IgD-negative memory B cell (primary cell): Measurements from ENCODE around the gene TXNIP. TPM values are rescaled to one million over a fixed set of nuclear protein-coding genes. Genes with fewer than 3 reads are reported as not detected.
A peak's percentile ranks its signal among the peaks of the same experiment; 100 is the strongest.

Source experiments
- H3K27ac Mint-ChIP-seq, 3 donors: one replicate each; pipeline ENCODE4 v1.8.0; 2020 to 2022; ENCODE audit warnings: mild to moderate bottlenecking in 3 of 3, mixed read lengths in 3 of 3, moderate library complexity in 1 of 3
- H3K27me3 Mint-ChIP-seq: one replicate; pipeline ENCODE4 v1.8.0; 2021; ENCODE audit warnings: mixed read lengths
- H3K36me3 Mint-ChIP-seq: one replicate; pipeline ENCODE4 v1.8.0; 2020; ENCODE audit warnings: mild to moderate bottlenecking, mixed read lengths
- H3K4me1 Mint-ChIP-seq, 3 donors: one replicate each; pipeline ENCODE4 v1.8.0; 2020 to 2022; ENCODE audit warnings: mixed read lengths in 3 of 3, mild to moderate bottlenecking in 1 of 3
- H3K4me3 Mint-ChIP-seq, 4 donors: one replicate each; pipeline ENCODE4 v1.8.0; 2020 to 2022; ENCODE audit warnings: mild to moderate bottlenecking in 4 of 4, mixed read lengths in 4 of 4, moderate library complexity in 3 of 4
- H3K9me3 Mint-ChIP-seq, 3 donors: one replicate each; pipeline ENCODE4 v1.8.0; 2020 to 2021; ENCODE audit warnings: mixed read lengths in 3 of 3, mild to moderate bottlenecking in 1 of 3
- polyA plus RNA-seq: library from polyadenylated mRNA; unstranded; fragments of 300-500 nt; fragmentation: Illumina TruSeq; gene quantifications from one replicate; pipeline ENCODE4 v1.2.3, GENCODE V29; 2021

TXNIP gene
- polyA plus RNA-seq, 1 donor from 2014 or later = 3,579 TPM

DNA sequence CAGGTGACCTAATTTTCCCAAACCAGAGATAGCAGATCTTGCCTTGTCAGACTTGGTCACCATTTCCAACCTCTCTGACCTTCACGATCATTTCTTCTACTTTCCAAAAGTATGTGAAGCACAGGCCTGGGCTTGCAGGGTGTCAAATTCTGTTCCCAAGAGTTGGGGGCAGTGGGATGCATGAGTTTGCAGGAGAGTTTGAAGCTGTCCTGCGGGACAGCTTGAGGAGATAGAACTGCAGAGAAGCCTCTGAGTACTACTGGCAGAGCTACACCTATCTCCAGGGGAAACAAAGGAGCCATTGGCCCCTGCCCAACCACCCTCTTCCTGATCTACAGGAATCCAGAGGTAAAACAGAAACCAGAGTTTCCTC, 11.3 kb downstream of the TXNIP start:
- no peaks in the 10 kb centered on the region for H3K27me3 Mint-ChIP-seq
- H3K9me3 Mint-ChIP-seq = no peaks in the 10 kb centered on the region
- no peaks in the 10 kb centered on the region for H3K36me3 Mint-ChIP-seq
- peaks cover 36 to 61% (median 48%) of the 10 kb centered on the region in 3 donors for H3K4me1 Mint-ChIP-seq
- H3K4me3 Mint-ChIP-seq = peak overlapping the region; percentile 64 to 89 (median 82)
- peak overlapping the region; percentile 89 to 95 (median 91) for H3K27ac Mint-ChIP-seq

DNA sequence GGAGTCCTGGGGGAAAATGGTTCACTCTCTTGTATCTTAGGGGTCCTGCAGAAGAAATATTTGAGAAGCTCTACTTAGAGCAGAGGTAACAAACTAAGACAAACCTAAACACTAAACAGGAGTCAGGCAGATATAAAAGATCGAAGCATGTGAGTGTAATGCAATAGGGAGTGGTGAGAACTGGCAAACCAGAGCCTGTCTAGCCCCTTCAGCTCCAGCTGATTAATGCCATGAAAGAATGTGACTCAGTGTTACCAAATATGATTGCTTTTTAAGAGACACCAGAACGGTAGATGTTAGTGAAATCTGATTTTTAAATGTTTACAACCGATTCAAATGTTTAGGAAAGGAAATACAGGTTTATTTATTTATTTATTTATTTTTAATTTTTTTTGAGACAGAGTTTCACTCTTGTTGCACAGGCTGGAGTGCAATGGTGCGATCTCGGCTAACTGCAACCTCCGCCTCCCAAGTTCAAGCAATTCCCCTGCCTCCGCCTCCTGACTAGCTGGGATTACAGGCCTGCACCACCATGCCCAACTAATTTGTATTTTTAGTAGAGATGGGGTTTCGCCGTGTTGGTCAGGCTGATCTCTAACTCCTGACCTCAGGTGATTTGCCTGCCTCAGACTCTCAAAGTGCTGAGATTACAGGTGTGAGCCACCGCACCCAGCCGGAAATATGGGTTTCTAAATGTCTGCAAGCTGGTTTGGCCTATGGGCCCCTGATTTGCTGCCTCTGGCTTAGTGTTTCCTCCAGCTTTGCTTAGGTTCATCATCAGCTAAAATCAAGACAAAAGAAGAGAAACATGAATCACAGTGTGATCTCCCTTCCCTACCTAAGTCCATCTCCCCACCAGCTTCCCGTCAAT, 12.2 kb downstream of the TXNIP start:
- H3K9me3 Mint-ChIP-seq = no peaks in the 10 kb centered on the region
- H3K4me3 Mint-ChIP-seq = peak overlapping the region; percentile 64 to 89 (median 82)
- peak overlapping the region; percentile 89 to 95 (median 91) for H3K27ac Mint-ChIP-seq
- H3K36me3 Mint-ChIP-seq = no peaks in the 10 kb centered on the region
- no peaks in the 10 kb centered on the region for H3K27me3 Mint-ChIP-seq
- peaks cover 35 to 59% (median 46%) of the 10 kb centered on the region in 3 donors for H3K4me1 Mint-ChIP-seq

DNA sequence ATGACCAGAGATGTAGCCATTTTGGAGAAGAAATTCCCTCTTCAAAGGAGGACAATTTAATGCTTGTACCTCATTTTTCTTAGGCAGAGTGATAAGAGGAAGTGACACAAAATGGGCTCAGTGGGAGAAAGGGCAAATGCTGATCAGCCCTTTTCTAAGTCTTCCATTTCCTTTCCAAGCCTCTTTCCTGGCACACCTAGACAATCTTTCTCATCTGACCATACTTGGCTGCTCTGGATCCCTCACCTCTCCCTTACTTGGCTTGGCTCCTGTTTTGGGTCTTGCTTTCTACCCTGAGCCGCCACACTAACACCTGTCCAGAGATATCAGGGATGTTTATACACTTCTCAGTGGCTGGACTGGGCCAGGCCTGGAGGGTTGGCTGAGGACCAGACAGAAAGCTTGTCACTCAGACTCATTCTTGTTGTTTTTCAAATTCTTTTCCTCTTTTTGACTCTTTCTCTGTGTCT, 13.1 kb downstream of the TXNIP start:
- Mint-ChIP-seq H3K4me3 (peak overlapping the region in 3 of 4 donors; percentile 6 to 43 (median 16)), H3K36me3 (no peaks in the 10 kb centered on the region), H3K27ac (peak overlapping the region; percentile 36 to 80 (median 65)), H3K27me3 (no peaks in the 10 kb centered on the region), H3K9me3 (no peaks in the 10 kb centered on the region), H3K4me1 (peaks cover 28 to 53% (median 39%) of the 10 kb centered on the region in 3 donors)

DNA sequence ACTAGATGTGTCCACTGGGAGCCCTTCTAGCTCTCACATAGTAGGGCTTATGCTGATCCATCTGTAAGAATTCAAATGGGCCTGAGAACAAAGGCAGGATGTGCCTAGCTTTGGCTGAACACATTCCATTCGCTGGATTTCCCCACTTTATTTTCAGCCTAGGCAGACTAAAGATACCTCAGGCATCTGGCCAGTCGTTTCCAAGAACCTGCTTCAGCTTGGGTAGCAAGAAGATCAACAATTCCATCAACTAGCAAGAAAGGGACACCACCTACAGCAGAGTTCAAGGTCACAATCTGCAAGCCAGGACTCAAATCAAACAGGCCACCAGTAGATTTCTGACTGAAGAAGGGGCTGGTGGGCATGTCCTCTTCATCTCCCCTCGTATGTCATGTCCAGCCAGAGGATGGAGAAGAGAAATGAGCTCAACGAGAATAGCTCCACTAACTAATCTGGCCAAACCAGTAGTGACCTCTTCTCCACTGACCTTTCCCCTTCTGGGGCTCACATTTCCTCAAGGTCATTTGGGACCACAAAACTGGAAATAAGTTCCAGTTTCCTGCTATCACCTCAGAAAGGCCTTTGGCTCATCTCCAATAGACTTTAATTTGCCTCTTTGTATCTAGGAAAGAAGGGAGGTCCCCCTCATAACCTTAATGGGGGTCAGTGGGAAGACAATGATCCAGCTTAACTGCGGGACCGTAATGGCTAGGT, 14.2 kb downstream of the TXNIP start:
- H3K4me1 Mint-ChIP-seq = peaks cover 28 to 46% (median 33%) of the 10 kb centered on the region in 3 donors
- H3K9me3 Mint-ChIP-seq = no peaks in the 10 kb centered on the region
- peak overlapping the region in 3 of 4 donors; percentile 27 to 38 (median 31) for H3K4me3 Mint-ChIP-seq
- no peaks in the 10 kb centered on the region for H3K36me3 Mint-ChIP-seq
- no peaks in the 10 kb centered on the region for H3K27me3 Mint-ChIP-seq
- H3K27ac Mint-ChIP-seq = peak overlapping the region in 1 of 3 donors; percentile 15

DNA sequence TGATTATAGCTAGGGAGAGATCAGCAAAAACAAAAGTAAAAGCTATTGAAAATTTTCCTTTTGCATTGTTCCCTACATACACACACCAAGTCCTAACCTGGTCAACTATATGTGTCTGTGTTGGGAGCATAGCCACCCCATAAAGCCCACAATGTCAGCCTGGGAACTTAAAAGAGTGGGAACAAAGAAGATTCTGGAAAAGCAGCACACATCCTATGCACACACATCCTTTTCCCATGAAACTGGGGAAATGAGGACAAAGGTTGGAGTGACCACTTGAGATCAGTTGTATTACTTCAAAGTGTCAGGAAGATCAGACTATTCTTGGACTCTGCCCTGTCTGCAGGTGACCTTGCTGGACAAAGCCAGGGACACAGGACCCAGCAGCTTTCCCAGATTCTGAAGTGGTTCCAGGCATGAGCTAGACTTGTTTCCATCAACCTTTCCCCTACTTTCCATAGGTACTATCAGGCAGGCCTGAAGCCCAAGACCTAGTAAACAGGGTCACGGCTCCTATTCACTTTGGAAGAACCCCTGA, 15.9 kb downstream of the TXNIP start:
- Mint-ChIP-seq H3K9me3 (no peaks in the 10 kb centered on the region), H3K4me1 (peaks cover 26 to 37% (median 26%) of the 10 kb centered on the region in 3 donors), H3K27ac (no peak overlapping the region), H3K36me3 (no peaks in the 10 kb centered on the region), H3K4me3 (no peak overlapping the region), H3K27me3 (no peaks in the 10 kb centered on the region)

DNA sequence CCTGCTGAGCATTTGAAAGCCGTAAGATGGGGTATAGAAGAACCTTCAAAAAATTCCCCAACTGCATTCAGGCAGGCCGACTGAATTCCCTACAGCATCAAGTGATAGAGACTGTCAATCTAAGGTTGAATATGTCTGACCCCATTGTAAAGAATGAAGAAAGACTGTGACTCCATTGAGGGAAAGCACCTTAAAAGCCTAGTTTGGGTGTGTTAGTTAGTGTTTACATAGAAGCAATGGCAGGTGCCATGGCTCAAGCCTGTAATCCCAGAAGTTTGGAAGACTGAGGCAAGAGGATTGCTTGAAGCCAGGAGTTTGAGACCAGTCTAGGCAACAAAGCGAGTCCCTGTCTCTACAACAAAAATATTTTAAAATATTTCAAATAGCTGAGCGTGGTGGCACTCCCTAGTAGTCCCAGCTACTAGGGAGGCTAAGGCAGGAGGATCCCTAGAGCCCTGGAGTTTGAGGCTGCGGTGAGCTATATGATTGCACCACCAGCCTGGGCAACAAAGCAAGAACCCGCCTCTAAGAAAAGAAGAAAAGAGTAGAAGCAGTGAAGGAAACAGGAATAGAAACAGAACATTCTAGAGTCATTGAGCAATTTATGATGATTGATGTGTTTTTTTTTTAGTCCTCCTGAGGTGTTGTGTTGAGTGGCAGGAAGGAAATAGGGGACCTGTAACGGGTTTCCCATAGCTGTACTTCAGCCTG, 16.5 kb downstream of the TXNIP start:
- H3K4me3 Mint-ChIP-seq = no peak overlapping the region
- H3K9me3 Mint-ChIP-seq = no peaks in the 10 kb centered on the region
- no peak overlapping the region for H3K27ac Mint-ChIP-seq
- H3K27me3 Mint-ChIP-seq = no peaks in the 10 kb centered on the region
- peaks cover 20 to 31% (median 21%) of the 10 kb centered on the region in 3 donors for H3K4me1 Mint-ChIP-seq
- no peaks in the 10 kb centered on the region for H3K36me3 Mint-ChIP-seq

DNA sequence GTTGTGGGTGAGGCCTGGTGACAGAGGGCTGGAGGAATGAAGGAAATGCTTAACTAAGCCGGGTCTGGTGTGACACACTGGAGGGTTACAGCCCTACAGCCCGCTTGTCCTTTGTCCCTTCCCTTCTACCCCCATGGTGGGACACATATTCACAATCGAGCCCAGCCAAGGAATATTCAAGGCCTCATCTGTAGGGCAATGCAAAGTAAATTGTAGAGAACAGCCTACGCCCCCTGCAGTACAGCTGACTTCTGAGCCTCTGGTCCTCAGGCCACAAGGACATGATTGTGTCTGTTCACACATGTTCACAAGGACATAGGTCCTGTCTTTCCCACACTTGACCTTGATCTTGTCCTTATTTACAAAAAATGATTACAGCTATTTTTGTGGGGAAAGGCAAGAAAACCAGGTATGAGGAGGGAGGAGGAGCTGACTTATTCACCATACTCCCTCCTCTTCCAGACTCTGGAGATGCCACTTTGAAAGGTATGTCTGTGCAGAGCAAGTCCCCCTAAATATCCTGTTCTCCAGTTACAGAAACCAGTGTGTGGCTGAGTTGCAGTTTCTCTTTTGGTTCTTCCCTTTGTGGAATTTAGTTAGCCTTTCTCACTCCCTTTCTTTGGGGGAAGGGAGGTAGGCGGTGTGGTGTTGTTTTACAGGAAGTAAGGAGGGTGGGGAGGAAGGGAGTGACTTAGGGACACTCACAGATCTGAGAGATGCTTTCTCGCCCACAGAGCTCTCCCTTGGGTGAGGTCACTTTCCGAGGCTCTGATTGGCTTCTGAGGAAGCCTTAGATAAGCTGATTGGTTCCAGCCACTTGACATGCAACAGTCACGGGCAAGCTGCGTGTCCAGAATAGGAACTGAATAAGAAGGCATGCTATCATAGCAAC, 17.3 kb downstream of the TXNIP start:
- Mint-ChIP-seq H3K27me3 (no peaks in the 10 kb centered on the region), H3K27ac (no peak overlapping the region), H3K36me3 (no peaks in the 10 kb centered on the region), H3K4me3 (no peak overlapping the region), H3K9me3 (no peaks in the 10 kb centered on the region), H3K4me1 (peaks cover 13 to 25% (median 15%) of the 10 kb centered on the region in 3 donors)

DNA sequence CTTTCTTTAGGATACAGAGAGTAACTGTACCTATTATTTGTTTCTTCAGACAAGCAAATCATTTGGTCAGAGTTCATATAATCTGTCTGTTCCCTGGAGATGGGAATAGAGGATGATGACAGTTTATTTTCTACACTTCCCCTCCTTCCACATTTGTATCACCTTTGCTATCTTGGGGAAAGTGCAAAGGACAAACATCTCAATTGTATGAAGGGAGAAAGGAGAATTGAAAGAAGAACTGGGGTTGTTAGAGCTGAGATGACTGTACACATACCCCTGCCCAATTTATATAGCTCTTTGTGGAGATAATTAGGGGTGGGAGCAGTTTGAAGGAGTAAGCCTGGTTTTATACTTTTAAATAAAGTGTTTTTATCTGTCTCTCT, 17.9 kb downstream of the TXNIP start:
- peaks cover 7 to 20% (median 10%) of the 10 kb centered on the region in 3 donors for H3K4me1 Mint-ChIP-seq
- H3K4me3 Mint-ChIP-seq = no peak overlapping the region
- H3K27ac Mint-ChIP-seq = no peak overlapping the region
- H3K27me3 Mint-ChIP-seq = no peaks in the 10 kb centered on the region
- H3K9me3 Mint-ChIP-seq = no peaks in the 10 kb centered on the region
- no peaks in the 10 kb centered on the region for H3K36me3 Mint-ChIP-seq

DNA sequence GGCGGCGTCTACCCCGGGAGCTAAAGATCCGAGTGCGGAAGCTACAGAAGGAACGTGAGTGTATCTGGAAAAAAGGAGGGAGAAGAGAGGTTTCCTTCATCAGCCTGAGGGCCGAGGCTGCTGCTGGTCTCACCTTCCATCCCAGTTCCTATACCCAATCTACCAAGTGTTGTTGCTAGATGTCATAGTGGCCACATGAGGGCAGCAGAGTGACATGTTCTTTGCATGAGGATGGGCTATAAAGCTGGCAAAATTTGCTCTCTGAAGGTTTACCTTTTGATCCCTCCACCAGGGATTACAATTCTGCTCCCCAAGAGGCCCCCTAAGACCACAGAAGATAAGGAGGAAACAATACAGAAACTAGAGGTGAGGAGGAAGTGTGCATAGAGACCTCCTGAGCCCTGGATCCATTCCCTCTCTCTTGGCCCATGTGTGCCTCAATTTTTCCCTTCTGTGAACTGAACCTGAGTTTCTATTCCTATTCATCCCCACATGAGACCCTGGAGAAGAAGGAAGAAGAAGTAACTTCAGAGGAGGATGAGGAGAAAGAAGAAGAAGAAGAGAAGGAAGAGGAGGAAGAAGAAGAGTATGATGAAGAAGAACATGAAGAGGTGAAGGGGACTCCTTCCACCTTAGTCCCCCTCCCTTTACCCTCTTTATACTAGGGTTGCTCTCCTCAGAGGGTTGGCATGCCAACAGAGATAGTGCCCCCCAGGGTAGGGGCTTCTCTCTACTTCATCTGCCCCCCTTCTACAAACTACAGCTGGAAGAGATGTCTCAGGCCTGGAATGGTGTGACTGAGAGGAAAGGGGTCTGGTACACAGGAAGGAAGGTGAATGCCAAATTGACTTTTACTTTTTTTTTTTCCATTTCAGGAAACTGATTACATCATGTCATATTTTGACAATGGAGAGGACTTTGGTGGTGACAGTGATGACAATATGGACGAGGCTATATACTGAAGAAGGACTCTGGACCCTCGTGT, 18.6 kb downstream of the TXNIP start:
- H3K27me3 Mint-ChIP-seq = no peaks in the 10 kb centered on the region
- H3K27ac Mint-ChIP-seq = no peak overlapping the region
- no peaks in the 10 kb centered on the region for H3K9me3 Mint-ChIP-seq
- H3K36me3 Mint-ChIP-seq = no peaks in the 10 kb centered on the region
- H3K4me3 Mint-ChIP-seq = no peak overlapping the region
- H3K4me1 Mint-ChIP-seq = peaks cover 0 to 16% (median 6%) of the 10 kb centered on the region in 3 donors

DNA sequence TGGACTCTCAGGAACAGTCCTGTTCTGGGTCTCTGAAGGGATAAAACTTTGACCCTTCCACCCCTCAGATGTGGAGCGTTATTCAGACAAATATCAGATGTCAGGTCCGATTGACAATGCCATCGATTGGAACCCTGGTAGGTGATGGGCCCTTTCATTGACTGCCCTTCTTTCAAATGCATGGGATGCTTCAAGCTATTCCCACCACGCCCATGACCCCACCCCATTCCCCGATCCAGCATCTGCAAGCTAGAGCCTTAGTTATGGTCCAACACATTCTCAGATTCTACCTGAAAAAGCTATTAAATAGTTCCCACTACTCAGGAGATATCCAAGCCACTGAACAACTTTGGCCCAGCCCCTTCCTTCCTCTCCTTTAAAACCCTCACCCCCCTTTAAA, 19.4 kb downstream of the TXNIP start:
- Mint-ChIP-seq H3K4me3 (peak overlapping the region in 1 of 4 donors; percentile 34), H3K27me3 (no peaks in the 10 kb centered on the region), H3K36me3 (no peaks in the 10 kb centered on the region), H3K4me1 (peaks cover 0 to 10% (median 4%) of the 10 kb centered on the region in 3 donors), H3K27ac (peak overlapping the region in 1 of 3 donors; percentile 37), H3K9me3 (no peaks in the 10 kb centered on the region)

DNA sequence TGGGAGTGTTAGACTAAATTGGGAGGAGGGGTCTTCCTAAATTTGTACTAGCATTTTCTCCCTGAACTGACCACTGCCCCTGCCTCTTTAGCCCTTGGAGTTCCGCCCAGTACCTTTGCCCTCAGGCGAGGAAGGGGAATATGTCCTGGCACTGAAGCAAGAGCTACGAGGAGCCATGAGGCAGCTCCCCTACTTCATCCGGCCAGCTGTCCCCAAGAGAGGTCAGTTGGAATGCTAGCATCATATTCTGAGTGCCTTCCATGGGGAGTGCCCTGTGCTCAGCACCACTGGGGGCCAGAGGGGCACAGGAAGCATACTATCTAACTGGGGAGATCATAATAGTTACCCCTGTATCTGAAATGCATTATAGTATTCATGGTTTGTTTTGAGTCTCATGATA, 21.2 kb downstream of the TXNIP start:
- no peaks in the 10 kb centered on the region for H3K27me3 Mint-ChIP-seq
- H3K4me1 Mint-ChIP-seq = peaks cover 0 to 4% (median 3%) of the 10 kb centered on the region in 3 donors
- peak overlapping the region in 1 of 4 donors; percentile 55 for H3K4me3 Mint-ChIP-seq

DNA sequence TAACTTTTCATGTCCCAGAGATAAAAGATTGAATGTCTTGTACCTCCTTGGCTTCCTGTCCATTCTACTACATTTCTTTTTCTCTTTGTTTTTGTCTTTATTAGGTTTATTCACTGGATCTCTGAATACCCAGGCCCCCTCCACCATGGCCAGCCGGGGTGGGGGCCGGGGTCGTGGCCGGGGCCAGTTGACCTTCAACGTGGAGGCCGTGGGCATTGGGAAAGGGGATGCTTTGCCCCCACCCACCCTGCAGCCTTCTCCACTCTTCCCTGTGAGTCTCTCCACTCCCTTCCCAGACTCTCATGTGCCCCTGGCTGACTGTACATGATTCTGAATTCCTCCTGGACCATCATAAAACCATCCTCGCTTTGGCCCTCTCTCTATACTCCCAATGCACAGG, 21.7 kb downstream of the TXNIP start:
- no peaks in the 10 kb centered on the region for H3K36me3 Mint-ChIP-seq
- H3K4me3 Mint-ChIP-seq = no peak overlapping the region
- no peaks in the 10 kb centered on the region for H3K9me3 Mint-ChIP-seq
- H3K27ac Mint-ChIP-seq = no peak overlapping the region
- H3K4me1 Mint-ChIP-seq = peaks cover 0 to 6% (median 3%) of the 10 kb centered on the region in 3 donors
- H3K27me3 Mint-ChIP-seq = no peaks in the 10 kb centered on the region

More for the DNA sequence above, 21.2 kb downstream of the TXNIP start:
- H3K36me3 Mint-ChIP-seq = no peaks in the 10 kb centered on the region
- H3K27ac Mint-ChIP-seq = no peak overlapping the region
- no peaks in the 10 kb centered on the region for H3K9me3 Mint-ChIP-seq

DNA sequence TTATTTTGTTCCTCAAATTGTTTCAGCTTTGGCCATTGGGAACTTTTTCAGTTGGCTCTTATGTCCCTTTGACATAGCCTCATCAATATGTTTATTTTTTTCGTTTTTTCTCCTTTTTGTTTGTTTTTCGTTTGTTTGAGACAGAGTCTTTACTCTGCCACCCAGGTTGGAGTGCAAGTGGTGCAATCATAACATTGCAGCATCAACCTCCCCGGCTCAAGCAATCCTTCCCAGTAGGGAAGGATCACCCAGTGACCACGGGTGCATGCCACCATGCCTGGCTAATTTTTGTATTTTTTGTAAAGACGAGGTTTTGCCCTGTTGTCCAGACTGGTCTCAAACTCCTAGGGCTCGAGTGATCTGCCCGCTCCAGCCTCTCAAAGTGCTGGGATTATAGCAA, 23.8 kb downstream of the TXNIP start:
- Mint-ChIP-seq H3K9me3 (peaks cover 0 to under 1% (median 0%) of the 10 kb centered on the region in 3 donors), H3K4me1 (peaks cover 5 to 8% (median 5%) of the 10 kb centered on the region in 3 donors), H3K36me3 (no peaks in the 10 kb centered on the region), H3K27ac (no peak overlapping the region), H3K4me3 (no peak overlapping the region), H3K27me3 (no peaks in the 10 kb centered on the region)
